GM12891 (cell line): ENCODE data around the gene TMED10.

Source experiments
- POLR2A ChIP-seq: IDR thresholded peaks from 2 replicates; pipeline ENCODE4 v1.6.1; 2011; ENCODE audit warnings: low read depth, low read length, control low read depth
- POLR2AphosphoS5 ChIP-seq: IDR thresholded peaks from 2 replicates; pipeline ENCODE4 v1.6.1; 2011; ENCODE audit warnings: low read depth, low read length, control low read depth
- SPI1 ChIP-seq: IDR thresholded peaks from 2 replicates; pipeline ENCODE4 v1.6.1; 2011; ENCODE audit warnings: low read depth, low read length, control low read depth
- TAF1 ChIP-seq: IDR thresholded peaks from 2 replicates; pipeline ENCODE4 v1.6.1; 2011; ENCODE audit warnings: low read depth, low read length, control low read depth

- TF ChIP-seq POLR2A, result no peak
- no peak for TF ChIP-seq POLR2AphosphoS5
- no peak for TF ChIP-seq TAF1
- no peak for TF ChIP-seq SPI1
Measured at GRCh38 chr14:75183225-75183624, 6.8 kb upstream of the TMED10 start.
